ENCODE results near the gene KIAA1328. TPM values are rescaled to one million over a fixed set of nuclear protein-coding genes. Genes with fewer than 3 reads are reported as not detected.

The KIAA1328 gene
- total RNA-seq, 4 donors from 2014 or later, result 12.3 to 16.6 (median 13.1) TPM

GRCh38 chr18:37274309-37275236, 445.6 kb downstream of the KIAA1328 start:
- Histone ChIP-seq H3K36me3 (no peaks in the 10 kb centered on the region), H3K9me3 (no peaks in the 10 kb centered on the region), H3K27ac (replicated peaks in 1 of 4) (no peak overlapping the region), H3K4me1 (peaks cover 0 to 11% (median 4%) of the 10 kb centered on the region in 4 donors), H3K4me3 (no peak overlapping the region), H3K27me3 (peaks cover 0 to 76% (median 11%) of the 10 kb centered on the region in 4 donors)
- 2% methylated on average over 19 of the region's 82 CpGs for WGBS
- intact Hi-C loops (cut with DNase I), result no loop called here
- TF ChIP-seq EP300 (IDR thresholded peaks at IDR 0.05) (no peak), POLR2A (IDR thresholded peaks at IDR 0.05; ENCODE audit: low read depth) (no peak), CTCF (IDR thresholded peaks at IDR 0.05) (no peak), POLR2AphosphoS5 (IDR thresholded peaks at IDR 0.05) (no peak)
- no peak for DNase-seq (ENCODE audit: extremely low spot score)

- Histone ChIP-seq H3K36me3 (no peaks in the 10 kb centered on the region), H3K27ac (replicated peaks in 1 of 4) (no peak overlapping the region), H3K9me3 (no peaks in the 10 kb centered on the region), H3K4me1 (peaks cover 0 to 11% (median 4%) of the 10 kb centered on the region in 4 donors), H3K27me3 (peaks cover 0 to 81% (median 11%) of the 10 kb centered on the region in 4 donors), H3K4me3 (no peak overlapping the region)
- intact Hi-C loops (cut with DNase I), result no loop called here
- DNase-seq (ENCODE audit: extremely low spot score), result no peak
- 15% methylated on average over 31 of the region's 32 CpGs for WGBS
- no peak for TF ChIP-seq EP300 (IDR thresholded peaks at IDR 0.05)
- TF ChIP-seq CTCF (IDR thresholded peaks at IDR 0.05), result no peak
- TF ChIP-seq POLR2A (IDR thresholded peaks at IDR 0.05; ENCODE audit: low read depth), result no peak
- TF ChIP-seq POLR2AphosphoS5 (IDR thresholded peaks at IDR 0.05), result no peak
Observed at GRCh38 chr18:37275237-37275741, 446.4 kb downstream of the KIAA1328 start.

GRCh38 chr18:37276111-37276890, 447.4 kb downstream of the KIAA1328 start:
- Histone ChIP-seq H3K36me3 (no peaks in the 10 kb centered on the region), H3K27ac (replicated peaks in 1 of 4) (no peak overlapping the region), H3K27me3 (peaks cover 0 to 81% (median 11%) of the 10 kb centered on the region in 4 donors), H3K4me3 (no peak overlapping the region), H3K9me3 (no peaks in the 10 kb centered on the region), H3K4me1 (peaks cover 0 to 11% (median 4%) of the 10 kb centered on the region in 4 donors)
- no peak for DNase-seq (ENCODE audit: extremely low spot score)
- TF ChIP-seq EP300 (IDR thresholded peaks at IDR 0.05) (no peak), CTCF (IDR thresholded peaks at IDR 0.05) (no peak), POLR2A (IDR thresholded peaks at IDR 0.05; ENCODE audit: low read depth) (no peak), POLR2AphosphoS5 (IDR thresholded peaks at IDR 0.05) (no peak)
- intact Hi-C loops (cut with DNase I), result no loop called here
- 85% methylated on average over 10 of the region's 10 CpGs for WGBS

DNA sequence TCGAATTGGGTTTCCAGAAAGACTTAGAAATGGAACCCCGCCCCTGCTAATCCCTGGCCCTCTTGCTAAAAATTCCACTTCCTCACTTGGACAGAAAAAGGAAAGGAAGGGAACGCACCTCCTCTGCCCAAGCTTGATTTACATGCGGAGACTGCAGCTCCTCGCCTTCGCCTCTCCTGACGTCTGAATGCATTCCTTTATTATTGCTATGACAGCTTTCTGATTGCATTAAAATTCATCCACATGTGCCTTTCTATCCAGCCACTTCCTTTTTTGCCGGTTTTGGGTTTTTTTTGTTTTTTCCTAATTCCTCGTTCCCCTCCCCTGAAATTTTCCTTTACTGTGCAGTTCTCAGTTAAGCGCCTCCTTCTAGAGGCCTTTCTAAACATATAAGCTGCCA, 448.9 kb downstream of the KIAA1328 start:
- H3K4me3 ChIP-seq, result no peak overlapping the region
- intact Hi-C loops (cut with DNase I), result no loop called here
- H3K4me1 ChIP-seq, result peaks cover 0 to 11% (median 4%) of the 10 kb centered on the region in 4 donors
- H3K36me3 ChIP-seq, result no peaks in the 10 kb centered on the region
- H3K27ac ChIP-seq (replicated peaks in 1 of 4), result no peak overlapping the region
- no peak for DNase-seq (ENCODE audit: extremely low spot score)
- H3K27me3 ChIP-seq, result peaks cover 0 to 71% (median 11%) of the 10 kb centered on the region in 4 donors
- H3K9me3 ChIP-seq, result no peaks in the 10 kb centered on the region
- TF ChIP-seq EP300 (IDR thresholded peaks at IDR 0.05) (no peak), CTCF (IDR thresholded peaks at IDR 0.05) (no peak), POLR2AphosphoS5 (IDR thresholded peaks at IDR 0.05) (no peak), POLR2A (IDR thresholded peaks at IDR 0.05; ENCODE audit: low read depth) (no peak)
- 68% methylated on average over 10 of the region's 10 CpGs for WGBS

Other genes starting within 250 kb of the KIAA1328 start
- gene TPGS2, start 125 bp upstream of the KIAA1328 start, total RNA-seq, result 100 to 1,000 TPM in 2 of 4 donors, 10 to 100 TPM in 2; 74.3 to 117 (median 91.5) TPM